ENCODE results near the gene RAB3GAP1.

RAB3GAP1 gene

DNA sequence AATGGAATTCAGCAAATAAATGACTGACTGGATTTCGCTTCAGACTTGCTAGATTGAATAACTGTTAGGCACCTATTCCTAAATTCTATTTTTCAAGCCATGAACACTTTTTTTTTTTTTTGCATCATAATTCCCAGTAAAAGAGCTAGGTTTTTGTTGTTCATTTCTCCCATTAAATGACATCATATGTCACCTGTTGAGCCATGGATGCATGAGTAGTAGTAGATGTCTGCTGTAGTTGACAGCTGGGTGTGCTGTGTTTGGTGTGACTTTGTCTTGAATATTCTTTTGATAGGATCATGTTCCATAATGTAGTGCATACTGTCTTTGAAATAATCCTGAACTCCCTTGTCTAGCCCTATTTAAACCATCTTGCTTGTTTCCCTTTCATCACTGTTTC, 115.2 kb downstream of the RAB3GAP1 start:
- DNase-seq (ENCODE audit: low read depth), result no peak
- Histone ChIP-seq H3K36me3 (ENCODE audit: control insufficient read depth, insufficient read depth, low read length, severe bottlenecking) (peaks cover 91% of the 10 kb centered on the region), H3K9ac (ENCODE audit: low read length) (no peak overlapping the region), H3K27me3 (replicated peaks; ENCODE audit: control insufficient read depth, insufficient read depth, low read length) (no peaks in the 10 kb centered on the region), H3K4me1 (ENCODE audit: control insufficient read depth, insufficient read depth, low read length) (peaks cover 14% of the 10 kb centered on the region), H3K4me3 (ENCODE audit: low read length) (no peak overlapping the region), H3K9me3 (ENCODE audit: control insufficient read depth, low read length) (no peaks in the 10 kb centered on the region)

DNA sequence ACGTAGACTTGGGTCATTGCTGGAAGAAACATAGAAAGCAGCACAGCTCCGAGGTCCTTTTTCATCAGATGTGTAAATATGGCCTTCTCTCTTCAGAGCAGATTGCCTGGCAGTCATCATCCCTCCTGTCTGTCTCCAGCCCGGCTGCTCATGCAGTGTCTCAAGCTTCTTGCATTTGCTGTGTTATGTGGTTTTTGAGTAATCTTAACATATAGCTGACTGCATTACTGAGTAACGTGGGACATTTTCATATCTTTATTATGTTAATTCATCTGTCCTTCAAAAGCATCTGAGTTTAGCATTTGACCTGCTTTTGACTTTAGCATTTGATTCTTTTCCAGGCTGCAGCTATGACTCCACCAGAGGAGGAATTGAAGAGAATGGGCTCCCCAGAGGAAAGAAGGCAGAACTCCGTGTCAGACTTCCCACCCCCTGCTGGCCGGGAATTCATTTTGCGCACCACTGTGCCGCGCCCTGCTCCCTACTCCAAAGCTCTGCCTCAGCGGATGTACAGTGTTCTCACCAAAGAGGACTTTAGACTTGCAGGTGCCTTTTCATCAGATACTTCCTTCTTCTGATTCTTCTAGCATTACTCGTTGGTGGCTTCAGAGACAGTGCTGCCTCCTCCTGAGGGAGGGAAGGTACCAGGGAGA, 116.2 kb downstream of the RAB3GAP1 start:
- DNase-seq (ENCODE audit: low read depth), result no peak
- H3K4me1 ChIP-seq (ENCODE audit: control insufficient read depth, insufficient read depth, low read length), result peaks cover 14% of the 10 kb centered on the region
- no peak overlapping the region for H3K9ac ChIP-seq (ENCODE audit: low read length)
- H3K9me3 ChIP-seq (ENCODE audit: control insufficient read depth, low read length), result no peaks in the 10 kb centered on the region
- peaks cover 89% of the 10 kb centered on the region for H3K36me3 ChIP-seq (ENCODE audit: control insufficient read depth, insufficient read depth, low read length, severe bottlenecking)
- H3K27me3 ChIP-seq (replicated peaks; ENCODE audit: control insufficient read depth, insufficient read depth, low read length), result no peaks in the 10 kb centered on the region
- H3K4me3 ChIP-seq (ENCODE audit: low read length), result no peak overlapping the region

DNA sequence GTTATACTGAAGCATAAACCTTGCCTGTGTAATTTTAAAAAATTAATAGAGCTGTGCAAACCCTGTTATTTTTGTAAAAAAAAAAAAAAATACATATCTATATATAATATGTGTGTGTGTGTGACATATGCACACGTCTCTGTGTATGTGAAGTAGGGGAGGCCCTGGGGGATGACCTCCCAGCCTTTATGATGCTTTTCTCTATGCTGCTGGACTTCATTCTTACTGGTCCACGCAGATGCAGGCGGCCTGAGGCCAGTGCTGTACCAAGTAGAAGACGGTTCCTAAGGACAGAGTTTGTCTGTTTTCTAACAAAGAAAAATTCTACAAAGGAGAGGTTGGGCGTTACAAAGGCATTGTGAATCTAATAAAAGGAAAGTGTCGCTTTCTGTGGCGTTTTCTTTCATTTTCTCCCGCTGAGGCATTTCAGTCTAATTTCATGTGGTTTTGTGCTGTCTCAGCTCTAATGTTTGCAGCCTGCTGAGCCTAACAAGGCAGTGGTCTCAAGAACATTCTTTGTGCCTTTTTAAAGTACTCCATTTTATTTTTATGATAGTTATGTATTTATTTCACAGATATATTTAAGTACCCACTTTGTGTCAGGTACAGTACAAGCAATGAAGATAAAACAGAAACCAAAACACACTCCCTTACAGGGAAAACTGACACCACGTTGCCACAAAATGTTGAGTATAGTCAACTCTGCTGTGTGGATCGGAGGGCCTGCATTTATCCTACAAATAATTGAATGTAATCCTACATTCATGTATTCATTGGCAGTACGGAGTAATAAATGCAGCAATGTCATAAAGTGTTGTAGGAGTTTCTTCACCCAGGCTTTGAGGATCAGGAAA, 118.0 kb downstream of the RAB3GAP1 start:
- Histone ChIP-seq H3K9ac (ENCODE audit: low read length) (no peak overlapping the region), H3K4me3 (ENCODE audit: low read length) (no peak overlapping the region), H3K4me1 (ENCODE audit: control insufficient read depth, insufficient read depth, low read length) (peaks cover 7% of the 10 kb centered on the region), H3K27me3 (replicated peaks; ENCODE audit: control insufficient read depth, insufficient read depth, low read length) (no peaks in the 10 kb centered on the region), H3K36me3 (ENCODE audit: control insufficient read depth, insufficient read depth, low read length, severe bottlenecking) (peaks cover 76% of the 10 kb centered on the region), H3K9me3 (ENCODE audit: control insufficient read depth, low read length) (no peaks in the 10 kb centered on the region)
- DNase-seq (ENCODE audit: low read depth), result no peak

DNA sequence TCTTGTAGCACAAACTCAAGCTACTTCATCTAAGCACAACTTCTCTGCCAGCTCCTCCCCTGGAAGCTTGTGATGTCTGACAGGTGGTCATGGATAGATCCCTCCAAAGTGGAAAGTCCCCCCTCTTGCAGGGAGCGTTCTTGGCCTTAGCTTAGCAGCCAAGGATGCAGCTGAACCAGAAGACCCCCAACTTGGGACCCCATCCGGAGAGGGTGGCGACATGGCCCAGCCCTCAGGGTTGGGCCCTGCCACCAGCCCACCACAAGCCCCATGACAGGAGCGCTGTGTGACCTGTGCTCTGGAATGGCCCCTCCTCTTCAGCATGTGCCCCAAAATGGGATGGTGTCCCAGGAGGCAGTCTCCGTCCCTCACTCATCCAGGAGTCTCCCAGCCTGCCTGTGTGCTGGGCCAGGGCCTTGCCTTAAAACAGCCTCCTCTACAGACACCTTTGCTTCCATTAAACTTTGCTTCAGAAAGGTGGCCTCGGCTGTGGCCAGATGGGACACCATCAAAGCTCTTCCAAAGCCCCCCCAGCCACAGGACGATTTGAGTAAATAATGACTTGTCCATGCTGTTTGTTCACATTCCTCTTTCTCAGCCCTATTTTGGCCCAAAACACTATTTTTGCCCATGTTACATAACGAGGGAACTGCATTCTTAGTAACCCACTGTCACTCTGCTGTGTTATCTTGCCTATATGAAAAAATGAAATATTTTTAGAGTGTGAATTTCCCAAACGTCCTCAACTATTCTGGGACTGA, 122.1 kb downstream of the RAB3GAP1 start:
- Histone ChIP-seq H3K36me3 (ENCODE audit: control insufficient read depth, insufficient read depth, low read length, severe bottlenecking) (peaks cover 48% of the 10 kb centered on the region), H3K4me3 (ENCODE audit: low read length) (no peak overlapping the region), H3K4me1 (ENCODE audit: control insufficient read depth, insufficient read depth, low read length) (no peaks in the 10 kb centered on the region), H3K9me3 (ENCODE audit: control insufficient read depth, low read length) (no peaks in the 10 kb centered on the region), H3K27me3 (replicated peaks; ENCODE audit: control insufficient read depth, insufficient read depth, low read length) (no peaks in the 10 kb centered on the region), H3K9ac (ENCODE audit: low read length) (no peak overlapping the region)
- no peak for DNase-seq (ENCODE audit: low read depth)

DNA sequence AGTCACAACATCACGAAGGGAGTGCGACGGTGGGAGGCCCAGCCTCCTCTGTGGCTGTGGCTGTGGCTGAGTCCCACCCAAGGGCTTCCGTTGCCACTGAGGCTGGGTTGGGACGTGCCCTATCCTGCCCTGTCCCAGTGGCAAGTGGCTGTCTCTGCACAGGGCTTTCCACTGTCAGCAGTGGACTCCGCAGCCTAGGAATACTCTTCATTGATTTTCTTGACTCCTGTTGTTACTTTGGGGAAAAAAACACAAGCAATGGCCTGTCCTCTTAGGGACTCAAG, 122.7 kb downstream of the RAB3GAP1 start:
- H3K4me1 ChIP-seq (ENCODE audit: control insufficient read depth, insufficient read depth, low read length), result no peaks in the 10 kb centered on the region
- no peak overlapping the region for H3K4me3 ChIP-seq (ENCODE audit: low read length)
- H3K27me3 ChIP-seq (replicated peaks; ENCODE audit: control insufficient read depth, insufficient read depth, low read length), result no peaks in the 10 kb centered on the region
- no peak for DNase-seq (ENCODE audit: low read depth)
- no peaks in the 10 kb centered on the region for H3K9me3 ChIP-seq (ENCODE audit: control insufficient read depth, low read length)
- H3K9ac ChIP-seq (ENCODE audit: low read length), result no peak overlapping the region
- peaks cover 42% of the 10 kb centered on the region for H3K36me3 ChIP-seq (ENCODE audit: control insufficient read depth, insufficient read depth, low read length, severe bottlenecking)

DNA sequence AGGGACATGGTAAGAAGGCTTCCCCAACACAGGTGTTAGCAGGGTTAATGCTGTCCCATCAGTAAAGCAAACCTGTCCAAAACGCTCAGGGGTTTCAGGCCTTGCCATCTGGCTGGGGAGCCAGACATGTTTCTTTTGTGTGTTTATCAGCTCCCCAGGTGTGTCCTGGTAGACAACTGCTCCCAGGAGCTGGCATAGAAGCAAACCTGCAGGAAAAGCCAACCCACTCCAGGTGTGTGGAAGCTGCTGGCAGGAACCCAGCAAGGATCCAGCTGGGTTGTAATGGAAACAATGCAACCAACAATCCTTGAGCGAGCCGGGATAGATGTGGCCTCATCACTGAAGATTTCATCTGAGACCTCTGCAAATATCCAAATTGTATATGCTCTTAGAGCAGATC, 123.1 kb downstream of the RAB3GAP1 start:
- H3K36me3 ChIP-seq (ENCODE audit: control insufficient read depth, insufficient read depth, low read length, severe bottlenecking), result peaks cover 38% of the 10 kb centered on the region
- H3K9me3 ChIP-seq (ENCODE audit: control insufficient read depth, low read length), result no peaks in the 10 kb centered on the region

DNA sequence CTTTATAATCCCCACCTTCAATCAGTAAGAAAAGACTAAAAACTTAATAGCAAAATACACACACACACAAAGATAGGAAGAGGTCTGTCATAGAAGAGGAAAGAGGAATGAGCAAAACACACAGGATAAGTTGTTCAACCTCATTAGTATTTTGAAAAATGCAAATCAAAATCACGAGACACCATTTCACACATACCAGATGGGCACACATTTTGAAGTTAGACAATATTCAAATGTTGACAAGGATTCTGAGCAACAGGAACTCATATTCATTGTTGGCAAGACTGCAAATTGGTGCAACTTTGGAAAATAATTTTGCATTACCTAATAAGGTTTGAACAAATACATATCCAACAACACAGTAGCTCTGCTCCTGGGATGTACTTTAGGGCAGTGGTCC, 127.6 kb downstream of the RAB3GAP1 start:
- H3K4me3 ChIP-seq (ENCODE audit: low read length), result no peak overlapping the region
- H3K9ac ChIP-seq (ENCODE audit: low read length), result no peak overlapping the region
- H3K9me3 ChIP-seq (ENCODE audit: control insufficient read depth, low read length), result no peaks in the 10 kb centered on the region
- H3K36me3 ChIP-seq (ENCODE audit: control insufficient read depth, insufficient read depth, low read length, severe bottlenecking), result peaks cover 9% of the 10 kb centered on the region
- H3K27me3 ChIP-seq (replicated peaks; ENCODE audit: control insufficient read depth, insufficient read depth, low read length), result no peaks in the 10 kb centered on the region
- H3K4me1 ChIP-seq (ENCODE audit: control insufficient read depth, insufficient read depth, low read length), result no peaks in the 10 kb centered on the region
- no peak for DNase-seq (ENCODE audit: low read depth)

More for the DNA sequence above, 123.1 kb downstream of the RAB3GAP1 start:
- no peaks in the 10 kb centered on the region for H3K4me1 ChIP-seq (ENCODE audit: control insufficient read depth, insufficient read depth, low read length)
- DNase-seq (ENCODE audit: low read depth), result no peak
- no peaks in the 10 kb centered on the region for H3K27me3 ChIP-seq (replicated peaks; ENCODE audit: control insufficient read depth, insufficient read depth, low read length)
- no peak overlapping the region for H3K4me3 ChIP-seq (ENCODE audit: low read length)
- H3K9ac ChIP-seq (ENCODE audit: low read length), result no peak overlapping the region

DNA sequence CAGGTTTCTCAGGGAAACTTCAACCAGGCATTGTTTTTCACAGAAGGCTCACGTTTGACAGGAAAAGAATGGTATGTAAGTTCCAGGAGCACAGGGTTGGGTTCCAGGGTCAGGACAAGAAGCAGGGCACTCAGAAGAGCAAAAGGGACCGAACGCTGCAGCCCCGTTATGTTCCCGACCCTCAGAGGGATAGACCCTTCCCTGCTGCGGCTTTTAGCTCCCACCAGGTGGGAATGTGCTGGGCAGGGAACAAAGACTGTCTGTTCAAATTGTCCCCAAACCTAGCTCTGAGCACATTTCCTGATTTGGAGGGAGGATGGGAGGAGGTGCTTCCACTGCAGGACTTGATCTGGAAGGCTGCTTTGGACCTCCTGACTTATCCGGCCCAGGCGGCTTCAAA, 130.1 kb downstream of the RAB3GAP1 start:
- no peak overlapping the region for H3K4me3 ChIP-seq (ENCODE audit: low read length)
- no peaks in the 10 kb centered on the region for H3K36me3 ChIP-seq (ENCODE audit: control insufficient read depth, insufficient read depth, low read length, severe bottlenecking)
- no peaks in the 10 kb centered on the region for H3K9me3 ChIP-seq (ENCODE audit: control insufficient read depth, low read length)
- H3K9ac ChIP-seq (ENCODE audit: low read length), result no peak overlapping the region
- no peaks in the 10 kb centered on the region for H3K27me3 ChIP-seq (replicated peaks; ENCODE audit: control insufficient read depth, insufficient read depth, low read length)
- DNase-seq (ENCODE audit: low read depth), result no peak
- no peaks in the 10 kb centered on the region for H3K4me1 ChIP-seq (ENCODE audit: control insufficient read depth, insufficient read depth, low read length)

DNA sequence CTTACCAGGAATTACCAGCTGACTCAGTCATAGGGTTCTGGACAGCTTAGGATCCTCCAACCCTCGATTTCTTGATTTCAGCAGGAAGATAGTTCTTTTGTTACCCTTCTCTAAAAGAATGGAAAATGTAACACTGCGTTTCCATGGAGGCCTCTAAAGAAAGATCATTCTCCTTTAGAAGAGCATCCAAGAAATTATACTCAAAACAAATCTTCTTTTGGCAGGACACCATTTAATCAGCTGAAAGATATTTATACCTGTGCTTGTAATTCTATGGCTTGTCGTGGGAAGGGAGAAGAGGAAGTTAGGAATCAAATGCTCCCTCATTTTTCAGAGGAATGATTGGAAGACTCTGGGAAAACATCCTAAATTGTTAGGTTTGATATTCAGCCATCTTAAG, 130.5 kb downstream of the RAB3GAP1 start:
- no peak for DNase-seq (ENCODE audit: low read depth)
- Histone ChIP-seq H3K36me3 (ENCODE audit: control insufficient read depth, insufficient read depth, low read length, severe bottlenecking) (no peaks in the 10 kb centered on the region), H3K9ac (ENCODE audit: low read length) (no peak overlapping the region), H3K4me3 (ENCODE audit: low read length) (no peak overlapping the region), H3K27me3 (replicated peaks; ENCODE audit: control insufficient read depth, insufficient read depth, low read length) (no peaks in the 10 kb centered on the region), H3K4me1 (ENCODE audit: control insufficient read depth, insufficient read depth, low read length) (no peaks in the 10 kb centered on the region), H3K9me3 (ENCODE audit: control insufficient read depth, low read length) (no peaks in the 10 kb centered on the region)

DNA sequence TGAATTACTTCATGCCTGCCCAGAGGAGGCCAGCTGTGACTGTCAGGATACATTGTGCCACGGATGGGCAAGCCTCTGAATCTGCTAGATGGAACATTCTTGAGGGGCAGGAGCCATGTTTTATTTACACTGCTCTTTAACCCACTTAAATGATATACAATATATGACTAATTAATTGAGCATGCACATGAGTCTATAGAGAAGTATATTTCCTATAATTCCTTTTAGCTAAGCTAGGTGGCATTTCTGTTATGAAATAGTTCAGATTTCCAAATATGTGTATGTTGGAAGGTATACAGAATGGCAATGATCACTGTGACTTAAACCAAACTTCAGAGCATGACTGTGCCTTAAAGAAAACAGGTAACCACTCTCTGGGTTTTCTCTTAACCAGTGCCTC, 131.7 kb downstream of the RAB3GAP1 start:
- Histone ChIP-seq H3K36me3 (ENCODE audit: control insufficient read depth, insufficient read depth, low read length, severe bottlenecking) (no peaks in the 10 kb centered on the region), H3K9ac (ENCODE audit: low read length) (no peak overlapping the region), H3K4me3 (ENCODE audit: low read length) (no peak overlapping the region), H3K9me3 (ENCODE audit: control insufficient read depth, low read length) (no peaks in the 10 kb centered on the region), H3K4me1 (ENCODE audit: control insufficient read depth, insufficient read depth, low read length) (no peaks in the 10 kb centered on the region), H3K27me3 (replicated peaks; ENCODE audit: control insufficient read depth, insufficient read depth, low read length) (no peaks in the 10 kb centered on the region)
- peak; percentile 12 for DNase-seq (ENCODE audit: low read depth)

DNA sequence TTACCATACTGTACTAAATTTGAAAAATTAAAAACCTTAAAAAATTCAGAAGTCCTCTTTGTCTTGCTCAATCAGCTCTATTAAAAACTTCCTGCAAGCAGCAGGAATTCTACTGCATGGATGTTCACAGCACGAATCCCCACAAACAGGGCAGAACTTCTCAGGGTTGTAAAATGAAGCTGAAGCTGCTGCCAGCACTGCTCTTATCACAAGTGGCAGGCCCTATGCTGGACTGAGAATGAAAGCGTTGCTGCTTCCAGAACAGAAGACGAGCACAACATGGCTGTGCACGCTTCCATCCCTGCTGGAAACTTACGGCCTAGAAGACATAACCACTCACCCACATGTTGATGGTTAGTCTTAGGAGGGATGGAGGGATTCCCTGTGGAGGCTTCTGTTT, 134.0 kb downstream of the RAB3GAP1 start:
- no peaks in the 10 kb centered on the region for H3K9me3 ChIP-seq (ENCODE audit: control insufficient read depth, low read length)
- no peaks in the 10 kb centered on the region for H3K36me3 ChIP-seq (ENCODE audit: control insufficient read depth, insufficient read depth, low read length, severe bottlenecking)
- H3K4me1 ChIP-seq (ENCODE audit: control insufficient read depth, insufficient read depth, low read length), result no peaks in the 10 kb centered on the region
- H3K4me3 ChIP-seq (ENCODE audit: low read length), result no peak overlapping the region
- H3K27me3 ChIP-seq (replicated peaks; ENCODE audit: control insufficient read depth, insufficient read depth, low read length), result no peaks in the 10 kb centered on the region
- no peak for DNase-seq (ENCODE audit: low read depth)
- H3K9ac ChIP-seq (ENCODE audit: low read length), result no peak overlapping the region
